ENCODE data around the gene PHC2.
"Not testable (repeated sequence)": the region's sequence is repeated elsewhere in the genome, so short reads cannot be mapped to it uniquely, and the experiment has no call there.

The PHC2 gene

DNA sequence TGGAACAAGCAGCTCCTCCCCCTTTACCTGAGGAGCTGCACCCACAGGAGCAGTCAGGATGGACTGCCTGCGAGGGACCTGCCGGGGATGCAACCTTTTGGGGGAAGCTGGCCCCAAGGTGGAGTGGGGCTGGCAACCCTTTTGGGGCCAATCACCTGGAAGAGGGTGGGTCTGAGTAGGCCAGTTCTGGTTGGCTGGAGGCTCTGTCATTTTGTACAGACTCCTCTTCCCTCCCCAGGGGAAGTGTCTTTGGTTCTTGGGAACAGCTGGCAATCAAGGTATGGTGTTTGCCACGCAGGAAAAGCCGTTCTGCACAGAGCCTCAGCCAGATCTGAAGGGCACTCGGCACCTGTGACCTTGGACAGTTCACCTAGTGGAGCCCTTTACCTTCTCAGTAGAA lies 109.7 kb downstream of the PHC2 start:
- FAIRE-seq (no peak), DNase-seq (ENCODE audit: insufficient read length, low spot score) (no peak)
- TF ChIP-seq POLR2A (IDR thresholded peaks at IDR 0.05; ENCODE audit: low read depth, low read length) = no peak

DNA sequence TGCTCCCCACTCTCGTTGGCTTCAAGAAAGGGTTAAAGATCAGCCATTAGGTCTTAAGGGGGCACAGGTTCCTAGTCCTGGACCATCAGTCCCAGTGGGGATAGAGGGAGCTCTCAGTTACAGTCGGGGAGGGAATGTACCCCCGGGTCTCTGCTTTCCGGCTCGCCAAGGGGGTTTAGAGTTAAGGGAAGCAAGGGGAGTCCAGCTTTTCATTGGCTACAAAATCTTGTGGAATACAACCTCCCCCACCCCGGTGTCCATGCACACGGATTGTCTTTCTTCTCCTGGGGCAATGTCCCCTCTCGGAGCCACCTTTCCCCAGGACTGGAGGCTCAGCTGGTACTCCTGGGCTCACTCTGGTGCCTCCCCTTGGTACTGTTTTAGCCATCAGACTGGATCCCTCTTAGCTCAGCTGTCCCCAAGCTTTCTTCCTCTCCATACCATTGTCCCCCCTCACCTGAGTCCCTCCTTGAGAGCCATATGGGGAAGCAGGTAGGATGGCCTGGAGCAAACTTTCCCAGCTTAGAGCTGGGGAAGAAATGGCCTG lies 110.2 kb downstream of the PHC2 start, which contains the start of gene A3GALT2:
A3GALT2 (minus strand) TSS at position 480 of the 547 bp plus-strand sequence; CDS start at position 480, 0 bp downstream.
- FAIRE-seq = no peak
- TF ChIP-seq POLR2A (IDR thresholded peaks at IDR 0.05; ENCODE audit: low read depth, low read length) = no peak

DNA sequence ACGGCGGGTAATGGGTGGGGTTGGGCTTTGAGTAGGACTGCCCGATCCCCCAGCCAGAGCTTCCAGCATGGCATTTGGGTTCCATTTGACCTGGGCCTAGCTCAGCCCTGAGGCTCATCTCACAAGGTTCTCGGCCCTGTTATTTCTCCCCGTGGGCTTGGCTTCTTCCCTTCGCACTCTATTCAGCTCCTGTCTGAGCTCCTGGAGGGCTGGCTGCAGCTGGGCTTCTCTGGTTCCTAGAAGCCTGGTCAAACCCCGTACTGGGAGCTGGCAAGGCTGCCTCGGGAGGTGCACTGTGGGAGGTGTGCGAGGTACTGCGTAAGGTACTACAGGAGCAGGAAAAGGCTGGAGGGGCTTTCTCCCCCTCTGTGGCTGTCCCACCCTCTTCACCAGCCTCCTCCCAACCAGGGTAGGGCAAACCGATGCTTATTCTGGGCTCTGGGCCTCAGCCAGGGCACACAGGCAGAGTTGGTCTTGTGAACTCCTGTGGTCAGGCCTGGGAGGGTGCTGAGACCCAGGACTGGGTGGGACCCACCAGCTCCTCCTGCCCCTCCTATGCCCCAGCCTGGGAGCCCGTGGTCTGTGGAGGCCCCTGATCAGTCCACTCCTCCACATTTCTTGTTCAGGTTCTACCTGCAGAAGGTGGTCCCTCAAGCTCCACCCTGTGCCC lies 110.8 kb downstream of the PHC2 start:
- FAIRE-seq (no peak), DNase-seq (ENCODE audit: insufficient read length, low spot score) (no peak)
- no peak for TF ChIP-seq POLR2A (IDR thresholded peaks at IDR 0.05; ENCODE audit: low read depth, low read length)

More for the DNA sequence above, 110.2 kb downstream of the PHC2 start, which contains the start of gene A3GALT2:
- no peak for DNase-seq (ENCODE audit: insufficient read length, low spot score)

DNA sequence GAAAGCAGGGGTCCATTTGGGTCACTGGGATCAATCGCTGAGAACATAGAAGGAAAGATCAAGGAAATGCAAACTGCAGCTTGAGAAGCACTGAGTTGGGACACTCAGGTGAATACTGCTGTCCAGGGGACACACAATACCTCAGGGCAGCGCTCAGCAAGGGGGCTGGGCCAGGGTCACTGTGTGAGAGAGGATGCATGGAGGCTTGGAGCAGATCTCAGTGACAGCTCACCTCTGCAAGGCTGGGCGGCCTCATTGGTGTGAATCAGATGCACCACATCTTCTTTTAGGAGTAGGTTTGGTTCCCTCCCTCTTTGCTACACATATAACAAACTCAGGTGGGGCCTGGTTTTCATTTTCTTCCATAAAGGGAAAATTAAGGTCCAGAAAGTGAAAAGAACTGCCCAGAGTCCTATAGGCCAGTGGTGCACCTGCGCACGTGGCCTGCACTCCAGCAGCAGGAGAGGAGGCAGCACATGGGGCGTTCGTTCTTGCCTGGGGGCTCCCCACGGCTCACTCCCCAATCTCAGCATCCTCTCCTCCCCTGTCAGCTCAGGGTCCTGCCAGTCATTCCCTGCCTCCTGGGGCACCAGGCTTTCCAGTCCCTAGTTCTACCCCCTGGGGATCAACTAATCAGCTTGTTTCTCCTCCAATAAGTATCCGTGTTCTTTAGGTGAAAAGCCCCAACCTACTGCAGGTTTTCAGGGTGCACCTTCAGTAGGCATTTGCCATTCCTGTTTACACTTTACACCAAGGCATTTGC lies 111.5 kb downstream of the PHC2 start:
- no peak for TF ChIP-seq POLR2A (IDR thresholded peaks at IDR 0.05; ENCODE audit: low read depth, low read length)
- no peak for FAIRE-seq
- no peak for DNase-seq (ENCODE audit: insufficient read length, low spot score)

DNA sequence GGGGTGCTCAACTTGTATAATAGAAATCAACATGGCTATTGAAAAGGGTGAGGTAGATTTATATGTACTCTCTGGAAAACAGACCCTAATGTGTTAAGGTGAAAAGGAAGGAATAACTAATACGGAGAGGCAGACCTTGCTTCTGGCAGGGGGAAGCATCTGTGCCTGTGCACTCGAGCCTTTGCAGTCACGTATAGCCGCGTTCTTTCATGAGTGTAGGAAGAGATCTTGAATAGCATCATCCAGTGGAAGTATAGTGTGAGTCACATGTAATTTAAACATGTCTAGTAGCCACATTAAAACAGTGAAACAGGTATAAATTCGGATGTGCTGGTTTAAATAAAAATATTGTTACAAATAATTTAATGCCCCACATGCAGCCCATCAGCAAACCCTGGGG lies 112.9 kb downstream of the PHC2 start:
- DNase-seq (ENCODE audit: insufficient read length, low spot score) = no peak
- no peak for TF ChIP-seq POLR2A (IDR thresholded peaks at IDR 0.05; ENCODE audit: low read depth, low read length)
- no peak for FAIRE-seq

DNA sequence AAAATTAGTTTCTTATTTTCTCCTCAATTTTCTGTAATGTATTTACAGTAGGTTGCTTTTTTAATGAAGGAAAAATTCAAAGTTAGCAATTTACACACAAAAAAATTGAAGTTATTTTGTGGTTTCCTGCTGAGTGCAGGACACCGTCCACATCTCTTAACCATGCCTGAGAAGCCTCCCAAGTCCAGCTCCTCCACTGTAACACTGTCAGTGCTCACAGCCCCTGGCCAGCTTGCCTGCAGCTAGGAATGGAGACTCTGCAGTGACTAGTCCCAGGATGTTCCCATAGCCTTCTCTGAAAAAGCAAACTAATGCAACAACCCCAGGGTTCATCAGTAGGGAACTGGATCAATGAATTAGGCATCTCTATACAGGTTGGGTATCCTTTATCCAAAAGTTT lies 113.5 kb downstream of the PHC2 start:
- no peak for DNase-seq (ENCODE audit: insufficient read length, low spot score)
- no peak for FAIRE-seq
- TF ChIP-seq POLR2A (IDR thresholded peaks at IDR 0.05; ENCODE audit: low read depth, low read length) = no peak

DNA sequence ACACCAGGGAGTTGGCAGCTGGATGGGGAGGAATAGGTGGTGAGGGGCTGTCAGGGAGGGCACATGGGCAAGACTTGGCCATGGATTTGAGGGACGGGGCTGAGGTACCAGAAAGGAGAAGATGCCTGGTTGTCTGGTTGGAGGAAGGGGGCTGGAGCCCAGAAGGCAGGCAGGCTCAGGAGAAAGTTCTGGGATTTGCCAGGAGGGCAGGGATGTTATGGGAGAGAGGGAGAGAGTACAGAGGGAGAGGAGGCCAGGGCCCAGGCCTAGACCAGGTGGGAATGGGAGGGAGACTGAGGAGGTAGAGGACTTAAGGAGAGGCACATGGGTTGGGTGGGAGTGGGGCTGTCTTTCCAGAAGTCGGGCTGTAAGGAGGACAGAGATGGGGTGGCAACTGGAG lies 114.3 kb downstream of the PHC2 start:
- FAIRE-seq = no peak
- DNase-seq (ENCODE audit: insufficient read length, low spot score) = no peak

DNA sequence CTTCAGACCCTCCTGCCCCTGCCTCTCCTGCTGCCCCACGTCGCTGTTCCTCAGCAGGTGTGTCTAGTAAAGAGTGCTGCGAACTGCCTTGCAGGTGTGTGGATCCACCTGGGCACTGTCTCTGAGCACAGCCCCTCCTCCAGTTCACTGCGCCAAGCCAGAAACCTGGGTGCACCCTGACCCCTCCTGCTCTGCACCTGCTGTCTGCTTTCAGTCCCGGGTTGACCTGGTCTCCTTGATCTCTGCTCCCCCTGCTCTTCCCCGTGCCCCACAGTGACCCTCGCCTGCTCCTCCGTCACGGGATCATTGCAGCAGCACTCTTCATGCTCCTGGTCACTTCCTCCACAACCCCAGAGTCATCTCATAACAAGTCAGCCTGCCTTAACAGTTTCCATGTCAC lies 116.5 kb downstream of the PHC2 start:
- FAIRE-seq (no peak), DNase-seq (ENCODE audit: insufficient read length, low spot score) (no peak)
- TF ChIP-seq POLR2A (IDR thresholded peaks at IDR 0.05; ENCODE audit: low read depth, low read length) = no peak

More for the DNA sequence above, 114.3 kb downstream of the PHC2 start:
- no peak for TF ChIP-seq POLR2A (IDR thresholded peaks at IDR 0.05; ENCODE audit: low read depth, low read length)

DNA sequence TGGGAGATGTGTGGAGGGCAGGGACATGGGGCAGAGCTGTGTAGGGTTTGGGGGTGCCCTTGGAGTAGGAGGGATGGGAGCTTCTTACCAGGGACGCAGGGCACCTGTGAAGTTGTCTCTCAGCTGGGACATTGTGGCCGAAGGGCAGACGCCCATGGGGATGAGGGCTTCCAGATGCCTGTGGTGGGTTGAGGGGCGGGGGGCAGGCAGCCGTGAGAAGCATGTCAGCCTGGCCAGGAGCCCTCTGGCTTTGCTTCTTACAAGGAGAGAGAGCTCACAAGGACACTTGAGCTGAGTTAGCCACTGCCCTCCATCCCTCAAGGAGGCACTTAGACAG lies 118.5 kb downstream of the PHC2 start:
- DNase-seq (ENCODE audit: insufficient read length, low spot score) = no peak
- TF ChIP-seq POLR2A (IDR thresholded peaks at IDR 0.05; ENCODE audit: low read depth, low read length) = no peak
- no peak for FAIRE-seq

DNA sequence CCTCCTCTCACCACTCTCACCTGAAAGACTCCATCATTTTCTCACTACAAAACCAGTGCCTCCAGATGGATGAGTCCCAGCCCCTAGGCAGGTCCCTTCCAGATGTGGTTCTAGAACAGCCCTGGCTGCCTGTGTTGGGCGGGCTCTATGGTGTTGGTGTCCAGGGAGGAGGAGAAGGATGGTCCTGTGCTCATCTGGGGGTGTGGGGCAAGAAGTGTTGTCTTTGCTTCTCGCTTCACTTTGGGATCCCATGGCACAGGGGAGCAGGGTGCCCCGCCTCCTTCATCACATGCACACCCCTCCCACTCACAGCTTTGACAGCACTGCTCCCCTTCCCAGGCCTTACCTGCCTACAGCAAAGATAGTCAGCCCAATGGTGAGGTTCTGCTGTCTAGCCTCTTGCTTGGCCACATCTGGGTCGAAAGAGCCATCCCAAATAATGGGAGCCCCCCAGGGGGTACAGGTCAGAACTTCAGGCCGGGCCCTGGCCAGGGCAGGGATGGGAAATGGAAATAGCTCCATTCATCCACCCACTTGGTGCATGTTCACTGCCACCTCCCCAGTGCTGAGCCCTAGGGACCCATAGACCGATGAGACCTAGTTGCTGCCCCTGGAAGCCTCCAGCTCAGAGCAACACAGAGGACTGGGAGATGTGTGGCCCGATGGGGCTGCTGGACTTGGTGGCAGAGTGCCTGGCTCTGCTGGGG lies 119.0 kb downstream of the PHC2 start:
- no peak for TF ChIP-seq POLR2A (IDR thresholded peaks at IDR 0.05; ENCODE audit: low read depth, low read length)
- FAIRE-seq = no peak

DNA sequence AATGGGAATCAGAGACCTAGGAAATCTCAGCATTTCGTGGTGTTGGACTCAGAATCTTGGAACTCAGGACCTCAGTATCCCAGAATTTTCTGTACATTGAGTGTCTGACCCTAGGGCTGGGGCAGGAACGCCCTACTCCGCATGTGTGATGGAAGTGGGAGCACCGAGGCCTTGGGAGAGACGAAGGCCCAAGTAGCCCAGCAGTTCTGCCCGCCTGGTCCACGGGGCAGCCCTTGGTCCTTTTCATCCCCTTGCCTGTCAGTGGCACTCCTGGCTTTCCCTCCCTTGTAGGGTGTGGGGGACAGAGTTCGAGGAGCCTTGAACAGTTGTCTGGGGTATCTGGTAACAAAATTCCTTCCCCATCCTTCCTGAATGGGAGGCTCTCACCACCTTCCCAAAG lies 120.2 kb downstream of the PHC2 start:
- FAIRE-seq = no peak
- DNase-seq (ENCODE audit: insufficient read length, low spot score) = no peak

More for the DNA sequence above, 119.0 kb downstream of the PHC2 start:
- no peak for DNase-seq (ENCODE audit: insufficient read length, low spot score)

DNA sequence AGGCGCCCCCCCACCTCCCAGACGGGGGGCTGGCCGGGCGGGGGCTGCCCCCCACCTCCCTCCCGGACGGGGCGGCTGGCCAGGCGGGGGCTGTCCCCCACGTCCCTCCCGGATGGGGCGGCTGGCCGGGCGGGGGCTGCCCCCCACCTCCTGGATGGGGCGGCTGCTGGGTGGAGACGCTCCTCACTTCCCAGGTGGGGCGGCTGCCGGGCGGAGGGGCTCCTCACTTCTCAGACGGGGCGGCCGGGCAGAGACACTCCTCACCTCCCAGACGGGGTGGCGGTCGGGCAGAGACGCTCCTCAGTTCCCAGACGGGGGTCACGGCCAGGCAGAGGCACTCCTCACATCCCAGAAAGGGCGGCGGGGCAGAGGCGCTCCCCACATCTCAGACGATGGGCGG lies 121.5 kb downstream of the PHC2 start:
- not testable (repeated sequence) for DNase-seq (ENCODE audit: insufficient read length, low spot score); FAIRE-seq

More for the DNA sequence above, 120.2 kb downstream of the PHC2 start:
- TF ChIP-seq POLR2A (IDR thresholded peaks at IDR 0.05; ENCODE audit: low read depth, low read length) = no peak

DNA sequence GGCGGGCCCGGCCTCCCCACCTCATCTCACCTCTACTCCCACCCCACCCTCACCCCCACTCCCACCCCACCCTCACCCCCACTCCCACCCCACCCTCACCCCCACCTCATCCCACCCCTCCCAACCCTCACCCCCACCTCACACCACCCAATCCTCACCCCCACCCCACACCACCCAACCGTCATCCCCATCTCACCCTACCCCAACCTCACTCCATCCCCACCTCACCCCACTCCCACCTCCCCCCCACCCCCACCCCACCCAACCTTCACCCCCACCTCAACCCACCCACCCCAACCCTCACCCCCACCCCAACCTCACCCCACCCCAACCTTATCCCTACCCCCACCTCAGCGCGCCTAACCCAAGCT lies 123.4 kb downstream of the PHC2 start:
- TF ChIP-seq POLR2A (IDR thresholded peaks at IDR 0.05; ENCODE audit: low read depth, low read length) = no peak
- FAIRE-seq = no peak
- no peak for DNase-seq (ENCODE audit: insufficient read length, low spot score)

Measured in H54 (cell line).